H1 (cell line): ENCODE results near the gene ACSL4. TPM values are rescaled to one million over a fixed set of nuclear protein-coding genes. Genes with fewer than 3 reads are reported as not detected.

Source experiments
- ASH2L ChIP-seq: fragments of 200-600, 300-600 bp; sonication (generic); IDR thresholded peaks from one replicate; pipeline ENCODE4 v1.7.1; 2017; ENCODE audit warnings: low read length
- CEBPB ChIP-seq: IDR thresholded peaks from 2 replicates; pipeline ENCODE4 v1.6.1; 2012; ENCODE audit warnings: low read depth, low read length
- EP300 ChIP-seq, 2 experiments: IDR thresholded peaks; 1 replicate in 1 of 2; 2 replicates in 1 of 2; pipeline ENCODE4 v1.6.1; 2011 to 2012; ENCODE audit warnings: low read depth in 2 of 2, low read length in 2 of 2, mild to moderate bottlenecking in 2 of 2, borderline replicate concordance in 1 of 2, inconsistent platforms in 1 of 2, moderate library complexity in 1 of 2
- FOSL1 ChIP-seq: IDR thresholded peaks from 2 replicates; pipeline ENCODE4 v1.6.1; 2011; ENCODE audit warnings: mild to moderate bottlenecking, low read depth, low read length, moderate library complexity; ENCODE audit not compliant: insufficient read depth
- JUND ChIP-seq: IDR thresholded peaks from 2 replicates; pipeline ENCODE4 v1.6.1; 2011; ENCODE audit warnings: mild to moderate bottlenecking, improper control_type of control experiment, low read length
- SP1 ChIP-seq: IDR thresholded peaks from 2 replicates; pipeline ENCODE4 v1.6.1; 2011; ENCODE audit warnings: low read depth, low read length
- TBP ChIP-seq: IDR thresholded peaks from 2 replicates; pipeline ENCODE4 v1.6.1; 2011; ENCODE audit warnings: low read depth, low read length, improper control_type of control experiment
- TCF12 ChIP-seq: IDR thresholded peaks from 2 replicates; pipeline ENCODE4 v1.6.1; 2011; ENCODE audit warnings: low read depth, mild to moderate bottlenecking, low read length
- polyA plus RNA-seq, 7 experiments: library from polyadenylated mRNA; depleted of rRNA in 3 of 7; stranded (reverse) in 5 of 7; unstranded in 2 of 7; fragments of >200 nt in 5 of 7; fragments of 200-250 nt in 2 of 7; gene quantifications; 1 replicate in 5 of 7; 2 replicates in 1 of 7; 4 replicates in 1 of 7; pipeline versions ENCODE4 v1.2.1 to v1.2.3, GENCODE V29; 2011 to 2013; ENCODE audit warnings: missing spikeins in 2 of 7, mixed read lengths in 2 of 7
- total RNA-seq: library from RNA; stranded (reverse); fragmentation: NEBNext Ultra II Directional; extraction: Animal tissue kit (Norgen Biotek cat#: 25700); gene quantifications from 2 replicates; pipeline ENCODE4 v1.2.1, GENCODE V29; 2021
- TF ChIP-seq, protein P1 (sequence below): fragments of 300-600 bp; sonication (generic); IDR thresholded peaks from 2 replicates; pipeline ENCODE4 v1.7.1; 2012; ENCODE audit warnings: low read length, moderate library complexity, mild to moderate bottlenecking, inconsistent platforms; ENCODE audit not compliant: insufficient replicate concordance

ACSL4 gene
- total and polyA plus RNA-seq, 2 of the 8 experiments (the other 6 are each of a cell fraction or from before 2014, with no cell fraction given) = 11.3 to 47.0 TPM

DNA sequence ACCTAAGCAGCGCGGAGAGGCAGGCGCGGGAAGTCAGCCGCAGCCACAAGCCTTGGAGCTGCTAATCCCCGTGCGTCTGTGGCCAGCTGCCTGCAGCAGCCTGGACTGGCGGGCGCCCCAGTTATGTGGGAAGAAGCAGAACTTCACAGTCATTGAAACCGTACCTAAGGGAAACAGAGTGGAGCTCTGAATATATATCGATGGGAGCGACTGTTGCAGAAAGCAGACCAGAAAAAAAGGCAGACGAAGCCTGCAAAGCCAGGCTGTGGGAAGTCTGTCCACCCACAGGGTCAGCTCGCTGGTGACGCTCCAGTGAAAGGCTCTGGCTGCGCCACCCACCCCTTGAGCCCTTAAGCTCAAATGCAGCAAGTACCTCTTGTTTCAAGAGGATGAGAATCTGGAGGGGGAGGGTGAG, 132.8 kb downstream of the ACSL4 start (continued):
- TF ChIP-seq, protein P1, sequence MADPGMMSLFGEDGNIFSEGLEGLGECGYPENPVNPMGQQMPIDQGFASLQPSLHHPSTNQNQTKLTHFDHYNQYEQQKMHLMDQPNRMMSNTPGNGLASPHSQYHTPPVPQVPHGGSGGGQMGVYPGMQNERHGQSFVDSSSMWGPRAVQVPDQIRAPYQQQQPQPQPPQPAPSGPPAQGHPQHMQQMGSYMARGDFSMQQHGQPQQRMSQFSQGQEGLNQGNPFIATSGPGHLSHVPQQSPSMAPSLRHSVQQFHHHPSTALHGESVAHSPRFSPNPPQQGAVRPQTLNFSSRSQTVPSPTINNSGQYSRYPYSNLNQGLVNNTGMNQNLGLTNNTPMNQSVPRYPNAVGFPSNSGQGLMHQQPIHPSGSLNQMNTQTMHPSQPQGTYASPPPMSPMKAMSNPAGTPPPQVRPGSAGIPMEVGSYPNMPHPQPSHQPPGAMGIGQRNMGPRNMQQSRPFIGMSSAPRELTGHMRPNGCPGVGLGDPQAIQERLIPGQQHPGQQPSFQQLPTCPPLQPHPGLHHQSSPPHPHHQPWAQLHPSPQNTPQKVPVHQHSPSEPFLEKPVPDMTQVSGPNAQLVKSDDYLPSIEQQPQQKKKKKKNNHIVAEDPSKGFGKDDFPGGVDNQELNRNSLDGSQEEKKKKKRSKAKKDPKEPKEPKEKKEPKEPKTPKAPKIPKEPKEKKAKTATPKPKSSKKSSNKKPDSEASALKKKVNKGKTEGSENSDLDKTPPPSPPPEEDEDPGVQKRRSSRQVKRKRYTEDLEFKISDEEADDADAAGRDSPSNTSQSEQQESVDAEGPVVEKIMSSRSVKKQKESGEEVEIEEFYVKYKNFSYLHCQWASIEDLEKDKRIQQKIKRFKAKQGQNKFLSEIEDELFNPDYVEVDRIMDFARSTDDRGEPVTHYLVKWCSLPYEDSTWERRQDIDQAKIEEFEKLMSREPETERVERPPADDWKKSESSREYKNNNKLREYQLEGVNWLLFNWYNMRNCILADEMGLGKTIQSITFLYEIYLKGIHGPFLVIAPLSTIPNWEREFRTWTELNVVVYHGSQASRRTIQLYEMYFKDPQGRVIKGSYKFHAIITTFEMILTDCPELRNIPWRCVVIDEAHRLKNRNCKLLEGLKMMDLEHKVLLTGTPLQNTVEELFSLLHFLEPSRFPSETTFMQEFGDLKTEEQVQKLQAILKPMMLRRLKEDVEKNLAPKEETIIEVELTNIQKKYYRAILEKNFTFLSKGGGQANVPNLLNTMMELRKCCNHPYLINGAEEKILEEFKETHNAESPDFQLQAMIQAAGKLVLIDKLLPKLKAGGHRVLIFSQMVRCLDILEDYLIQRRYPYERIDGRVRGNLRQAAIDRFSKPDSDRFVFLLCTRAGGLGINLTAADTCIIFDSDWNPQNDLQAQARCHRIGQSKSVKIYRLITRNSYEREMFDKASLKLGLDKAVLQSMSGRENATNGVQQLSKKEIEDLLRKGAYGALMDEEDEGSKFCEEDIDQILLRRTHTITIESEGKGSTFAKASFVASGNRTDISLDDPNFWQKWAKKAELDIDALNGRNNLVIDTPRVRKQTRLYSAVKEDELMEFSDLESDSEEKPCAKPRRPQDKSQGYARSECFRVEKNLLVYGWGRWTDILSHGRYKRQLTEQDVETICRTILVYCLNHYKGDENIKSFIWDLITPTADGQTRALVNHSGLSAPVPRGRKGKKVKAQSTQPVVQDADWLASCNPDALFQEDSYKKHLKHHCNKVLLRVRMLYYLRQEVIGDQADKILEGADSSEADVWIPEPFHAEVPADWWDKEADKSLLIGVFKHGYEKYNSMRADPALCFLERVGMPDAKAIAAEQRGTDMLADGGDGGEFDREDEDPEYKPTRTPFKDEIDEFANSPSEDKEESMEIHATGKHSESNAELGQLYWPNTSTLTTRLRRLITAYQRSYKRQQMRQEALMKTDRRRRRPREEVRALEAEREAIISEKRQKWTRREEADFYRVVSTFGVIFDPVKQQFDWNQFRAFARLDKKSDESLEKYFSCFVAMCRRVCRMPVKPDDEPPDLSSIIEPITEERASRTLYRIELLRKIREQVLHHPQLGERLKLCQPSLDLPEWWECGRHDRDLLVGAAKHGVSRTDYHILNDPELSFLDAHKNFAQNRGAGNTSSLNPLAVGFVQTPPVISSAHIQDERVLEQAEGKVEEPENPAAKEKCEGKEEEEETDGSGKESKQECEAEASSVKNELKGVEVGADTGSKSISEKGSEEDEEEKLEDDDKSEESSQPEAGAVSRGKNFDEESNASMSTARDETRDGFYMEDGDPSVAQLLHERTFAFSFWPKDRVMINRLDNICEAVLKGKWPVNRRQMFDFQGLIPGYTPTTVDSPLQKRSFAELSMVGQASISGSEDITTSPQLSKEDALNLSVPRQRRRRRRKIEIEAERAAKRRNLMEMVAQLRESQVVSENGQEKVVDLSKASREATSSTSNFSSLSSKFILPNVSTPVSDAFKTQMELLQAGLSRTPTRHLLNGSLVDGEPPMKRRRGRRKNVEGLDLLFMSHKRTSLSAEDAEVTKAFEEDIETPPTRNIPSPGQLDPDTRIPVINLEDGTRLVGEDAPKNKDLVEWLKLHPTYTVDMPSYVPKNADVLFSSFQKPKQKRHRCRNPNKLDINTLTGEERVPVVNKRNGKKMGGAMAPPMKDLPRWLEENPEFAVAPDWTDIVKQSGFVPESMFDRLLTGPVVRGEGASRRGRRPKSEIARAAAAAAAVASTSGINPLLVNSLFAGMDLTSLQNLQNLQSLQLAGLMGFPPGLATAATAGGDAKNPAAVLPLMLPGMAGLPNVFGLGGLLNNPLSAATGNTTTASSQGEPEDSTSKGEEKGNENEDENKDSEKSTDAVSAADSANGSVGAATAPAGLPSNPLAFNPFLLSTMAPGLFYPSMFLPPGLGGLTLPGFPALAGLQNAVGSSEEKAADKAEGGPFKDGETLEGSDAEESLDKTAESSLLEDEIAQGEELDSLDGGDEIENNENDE = no peak
- TF ChIP-seq TBP (no peak), TCF12 (no peak), CEBPB (no peak), ASH2L (no peak), FOSL1 (no peak), JUND (no peak), SP1 (no peak), EP300 (IDR thresholded peaks at IDR 0.05; ENCODE audit: borderline replicate concordance in 1 of 2, low read depth in 2 of 2, low read length in 2 of 2) (no peak)
